ENCODE results near the gene MARK2. TPM values are rescaled to one million over a fixed set of nuclear protein-coding genes. Genes with fewer than 3 reads are reported as not detected.

The MARK2 gene
- total RNA-seq, 1 donor from 2014 or later, result 31.8 TPM

DNA sequence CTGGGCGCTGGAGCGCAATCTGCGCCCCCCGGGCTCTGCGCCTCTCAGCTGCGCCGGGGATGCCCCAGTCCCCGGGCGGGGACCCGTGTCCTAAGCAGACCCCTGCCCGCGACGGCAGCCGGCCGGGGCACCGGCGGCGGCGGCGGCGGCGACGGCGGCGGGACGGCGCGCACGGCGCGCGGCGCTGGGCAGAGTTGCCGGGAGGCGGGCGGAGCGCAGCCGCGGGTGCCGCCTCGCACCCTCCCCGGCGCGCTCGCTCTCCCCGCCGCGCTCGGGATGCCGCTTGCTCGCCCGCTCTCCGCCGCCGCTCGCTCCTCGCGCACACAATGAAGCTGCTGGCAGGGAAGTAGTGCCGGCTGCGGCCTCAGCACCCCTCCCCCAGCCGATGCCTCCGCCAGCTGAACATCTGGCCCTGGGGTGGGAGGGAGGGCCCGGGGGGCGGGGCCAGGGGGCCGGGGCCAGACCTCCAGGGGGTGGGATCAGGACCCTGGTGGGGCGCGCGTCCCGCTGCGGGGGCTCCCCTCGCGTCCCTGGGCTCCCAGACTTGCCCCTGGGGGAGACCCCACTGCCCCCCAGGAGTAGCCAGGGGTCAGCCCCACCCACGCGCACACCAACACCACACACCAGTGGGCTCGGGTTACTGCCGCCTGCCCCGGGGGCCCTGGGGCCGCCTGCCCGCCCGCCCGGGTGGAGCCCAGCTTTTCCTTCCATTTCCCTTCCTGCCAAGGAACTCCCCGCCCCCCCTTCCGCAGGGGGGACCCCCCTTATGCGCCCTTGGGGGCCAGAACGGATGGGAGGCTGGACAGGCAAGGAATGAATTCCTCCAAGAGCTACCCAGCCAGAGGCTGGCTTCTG lies 78.2 kb downstream of the MARK2 start, which contains the start of gene RCOR2:
TSS of gene RCOR2 (minus strand) at position 328 of the 855 bp plus-strand sequence. CDS start 708 bp downstream, outside the sequence.
- Mint-ChIP-seq H3K4me1 (ENCODE audit: unreplicated experiment) (peaks cover 16% of the 10 kb centered on the region), H3K9me3 (ENCODE audit: unreplicated experiment) (no peaks in the 10 kb centered on the region), H3K27ac (ENCODE audit: unreplicated experiment) (peak within 1 kb of the TSS; percentile 57), H3K36me3 (ENCODE audit: unreplicated experiment) (no peaks in the 10 kb centered on the region), H3K27me3 (ENCODE audit: unreplicated experiment) (no peaks in the 10 kb centered on the region), H3K4me3 (ENCODE audit: unreplicated experiment) (peak within 1 kb of the TSS; percentile 80)
- peak; percentile 90 for DNase-seq (ENCODE audit: extremely low spot score, unreplicated experiment)
- TF ChIP-seq, protein P1, sequence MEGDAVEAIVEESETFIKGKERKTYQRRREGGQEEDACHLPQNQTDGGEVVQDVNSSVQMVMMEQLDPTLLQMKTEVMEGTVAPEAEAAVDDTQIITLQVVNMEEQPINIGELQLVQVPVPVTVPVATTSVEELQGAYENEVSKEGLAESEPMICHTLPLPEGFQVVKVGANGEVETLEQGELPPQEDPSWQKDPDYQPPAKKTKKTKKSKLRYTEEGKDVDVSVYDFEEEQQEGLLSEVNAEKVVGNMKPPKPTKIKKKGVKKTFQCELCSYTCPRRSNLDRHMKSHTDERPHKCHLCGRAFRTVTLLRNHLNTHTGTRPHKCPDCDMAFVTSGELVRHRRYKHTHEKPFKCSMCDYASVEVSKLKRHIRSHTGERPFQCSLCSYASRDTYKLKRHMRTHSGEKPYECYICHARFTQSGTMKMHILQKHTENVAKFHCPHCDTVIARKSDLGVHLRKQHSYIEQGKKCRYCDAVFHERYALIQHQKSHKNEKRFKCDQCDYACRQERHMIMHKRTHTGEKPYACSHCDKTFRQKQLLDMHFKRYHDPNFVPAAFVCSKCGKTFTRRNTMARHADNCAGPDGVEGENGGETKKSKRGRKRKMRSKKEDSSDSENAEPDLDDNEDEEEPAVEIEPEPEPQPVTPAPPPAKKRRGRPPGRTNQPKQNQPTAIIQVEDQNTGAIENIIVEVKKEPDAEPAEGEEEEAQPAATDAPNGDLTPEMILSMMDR (IDR thresholded peaks at IDR 0.05), result no peak

DNA sequence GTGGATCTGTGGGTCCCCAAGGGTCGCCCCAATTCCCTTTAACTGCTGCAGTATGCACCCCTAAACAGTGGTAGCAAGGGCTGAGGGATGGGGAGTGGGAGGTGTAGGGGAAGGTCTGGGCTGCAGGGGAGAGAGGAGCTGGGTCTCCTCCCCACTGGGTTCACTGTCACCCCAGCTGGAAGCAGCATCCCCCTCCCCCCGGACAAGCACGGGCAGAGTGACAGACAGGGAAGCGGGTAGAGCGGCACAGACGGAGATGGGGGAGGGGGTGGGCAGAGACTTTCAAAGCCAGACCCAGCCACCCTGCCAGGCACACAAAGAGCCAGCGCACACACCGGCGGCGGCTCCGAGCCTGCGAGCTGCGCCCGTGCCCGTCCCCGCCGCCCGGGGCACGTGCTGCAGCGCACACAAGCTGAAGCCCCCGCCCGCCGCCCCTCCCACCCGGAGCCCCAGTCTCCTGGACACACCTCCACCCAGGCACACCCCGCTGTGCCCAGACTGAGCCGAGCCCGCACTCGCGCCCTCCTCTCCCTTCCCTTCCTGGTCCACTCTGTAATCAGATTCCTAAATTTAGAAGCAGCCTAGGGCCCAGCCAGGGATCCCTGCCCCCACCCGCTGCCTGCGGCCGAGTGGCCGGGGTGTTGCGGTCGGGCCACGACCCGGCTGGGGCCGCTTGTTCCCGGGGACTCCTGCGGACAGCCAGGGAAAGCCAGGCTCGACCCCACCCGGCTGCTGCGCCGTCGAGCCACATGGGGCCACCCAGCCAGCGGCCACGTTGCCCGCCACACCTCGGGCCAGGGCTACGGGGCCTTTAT lies 79.0 kb downstream of the MARK2 start:
- Mint-ChIP-seq H3K9me3 (ENCODE audit: unreplicated experiment) (no peaks in the 10 kb centered on the region), H3K4me1 (ENCODE audit: unreplicated experiment) (peaks cover 16% of the 10 kb centered on the region), H3K36me3 (ENCODE audit: unreplicated experiment) (no peaks in the 10 kb centered on the region), H3K27me3 (ENCODE audit: unreplicated experiment) (peaks cover 4% of the 10 kb centered on the region), H3K27ac (ENCODE audit: unreplicated experiment) (peak overlapping the region; percentile 57), H3K4me3 (ENCODE audit: unreplicated experiment) (peak overlapping the region; percentile 60)
- DNase-seq (ENCODE audit: extremely low spot score, unreplicated experiment), result no peak
- TF ChIP-seq, protein P1 (IDR thresholded peaks at IDR 0.05), result no peak

DNA sequence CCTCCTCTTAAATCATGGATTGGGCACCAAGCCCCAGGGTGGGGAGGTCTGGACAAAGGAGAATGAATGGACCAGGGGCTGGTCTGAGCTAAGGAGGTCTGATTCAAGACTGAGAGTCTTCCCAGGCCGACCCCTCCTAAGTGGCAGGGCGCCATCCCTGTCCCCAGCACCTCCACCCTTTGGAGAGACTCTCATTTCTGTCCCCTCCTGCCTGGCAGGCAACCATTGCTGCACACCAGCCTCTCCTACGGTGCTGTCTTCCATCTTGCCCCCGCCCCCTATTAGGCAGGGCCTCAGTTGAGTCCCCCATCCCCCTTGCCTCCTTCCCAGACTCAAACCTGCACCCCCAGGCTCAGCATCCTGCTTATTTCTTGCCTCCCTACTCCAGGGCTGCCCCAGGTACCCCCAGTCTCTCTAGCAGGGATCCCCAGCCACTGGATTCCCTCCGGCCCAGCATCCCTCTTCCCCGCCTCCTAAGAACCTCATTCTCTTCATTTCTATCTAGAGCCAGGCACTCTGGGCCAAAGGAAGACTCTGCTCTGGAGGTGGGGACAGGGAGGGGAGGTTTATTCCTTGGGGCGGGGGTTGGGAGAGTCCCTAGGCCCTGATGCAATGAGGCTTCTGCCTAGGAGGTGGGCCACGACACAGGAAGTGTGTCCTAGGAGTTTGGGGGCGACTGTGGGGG lies 79.7 kb downstream of the MARK2 start:
- TF ChIP-seq, protein P1 (IDR thresholded peaks at IDR 0.05), result no peak
- H3K9me3 Mint-ChIP-seq (ENCODE audit: unreplicated experiment), result no peaks in the 10 kb centered on the region
- H3K27ac Mint-ChIP-seq (ENCODE audit: unreplicated experiment), result no peak overlapping the region
- H3K4me3 Mint-ChIP-seq (ENCODE audit: unreplicated experiment), result peak overlapping the region; percentile 18
- peaks cover 9% of the 10 kb centered on the region for H3K27me3 Mint-ChIP-seq (ENCODE audit: unreplicated experiment)
- peaks cover 16% of the 10 kb centered on the region for H3K4me1 Mint-ChIP-seq (ENCODE audit: unreplicated experiment)
- DNase-seq (ENCODE audit: extremely low spot score, unreplicated experiment), result no peak
- no peaks in the 10 kb centered on the region for H3K36me3 Mint-ChIP-seq (ENCODE audit: unreplicated experiment)

DNA sequence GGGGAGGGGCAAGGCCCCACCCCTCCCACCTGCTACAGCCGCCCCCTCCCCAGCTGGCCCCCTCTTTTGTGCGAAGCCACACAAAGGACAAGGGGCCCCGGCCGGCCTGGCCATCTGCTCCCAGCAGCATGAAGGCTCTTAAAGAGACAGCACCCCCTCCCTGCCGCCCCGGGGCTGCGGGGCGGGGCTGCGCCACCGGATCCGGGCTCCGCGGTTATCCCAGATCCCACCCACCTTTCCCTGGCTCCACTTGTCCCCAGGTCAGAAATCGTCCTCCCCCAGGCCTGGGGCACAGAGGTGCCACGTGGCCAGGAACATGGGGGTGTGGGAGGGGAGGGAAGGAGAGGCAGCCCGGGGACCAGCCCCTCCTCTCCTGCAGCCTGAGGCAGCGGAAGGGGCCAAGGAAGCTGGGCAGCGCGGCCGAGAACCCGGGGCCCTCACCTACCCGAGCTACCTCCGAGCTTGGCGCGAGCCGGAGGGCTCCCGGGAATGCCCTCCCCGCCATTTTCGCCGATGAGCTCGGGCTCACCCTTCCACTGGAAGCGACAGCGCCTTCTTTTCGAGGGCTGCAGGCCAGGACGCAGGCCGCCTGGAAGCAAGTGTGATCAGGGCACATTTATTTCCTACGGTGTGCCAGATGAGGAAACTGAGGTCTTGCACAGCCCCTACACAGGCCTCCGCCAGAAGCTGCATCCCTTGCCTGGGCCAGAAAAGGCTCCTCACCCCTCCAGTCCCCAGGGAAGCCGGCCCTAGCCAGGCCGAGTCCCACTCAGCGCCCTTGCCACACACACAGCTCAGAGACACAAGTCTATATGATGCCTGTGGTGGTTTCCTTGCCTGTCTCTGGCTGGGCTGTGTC lies 80.6 kb downstream of the MARK2 start:
- H3K27ac Mint-ChIP-seq (ENCODE audit: unreplicated experiment), result no peak overlapping the region
- H3K4me3 Mint-ChIP-seq (ENCODE audit: unreplicated experiment), result no peak overlapping the region
- TF ChIP-seq, protein P1 (IDR thresholded peaks at IDR 0.05), result no peak
- DNase-seq (ENCODE audit: extremely low spot score, unreplicated experiment), result no peak
- H3K9me3 Mint-ChIP-seq (ENCODE audit: unreplicated experiment), result no peaks in the 10 kb centered on the region
- H3K4me1 Mint-ChIP-seq (ENCODE audit: unreplicated experiment), result peaks cover 16% of the 10 kb centered on the region
- H3K36me3 Mint-ChIP-seq (ENCODE audit: unreplicated experiment), result no peaks in the 10 kb centered on the region
- H3K27me3 Mint-ChIP-seq (ENCODE audit: unreplicated experiment), result peaks cover 12% of the 10 kb centered on the region

Measured in osteocyte (in vitro differentiated cells).